Measurements from ENCODE around the gene MYO7A.

DNA sequence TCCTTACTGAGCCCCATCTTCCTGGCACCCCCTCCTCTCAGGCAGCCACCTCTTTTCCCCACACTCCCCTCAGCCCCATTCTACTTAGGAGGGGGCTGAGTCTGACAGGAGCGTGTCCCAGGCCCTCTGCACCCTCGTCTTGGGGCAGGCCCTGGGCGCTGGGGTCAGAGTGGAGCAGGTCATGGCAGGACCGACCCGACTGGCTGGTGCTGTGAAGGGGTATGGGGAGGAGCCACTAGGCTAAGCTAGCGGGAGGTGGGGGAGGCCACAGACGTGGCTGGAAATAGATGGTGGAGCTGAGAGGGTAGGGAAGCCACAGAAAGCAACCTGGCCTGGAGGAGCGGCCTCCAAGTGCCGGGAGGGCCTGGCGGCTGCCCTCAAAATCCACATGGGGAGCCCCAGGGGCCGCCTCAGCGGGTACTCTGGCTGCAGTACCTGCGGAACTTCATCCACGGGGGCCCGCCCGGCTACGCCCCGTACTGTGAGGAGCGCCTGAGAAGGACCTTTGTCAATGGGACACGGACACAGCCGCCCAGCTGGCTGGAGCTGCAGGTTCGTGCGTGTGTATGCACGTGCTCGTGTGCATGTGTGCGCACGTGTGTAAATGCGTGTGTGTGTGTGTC, 61.7 kb downstream of the MYO7A start:
- TF ChIP-seq POLR2A (IDR thresholded peaks at IDR 0.05; ENCODE audit: low read length) (no peak), GATA1 (IDR thresholded peaks at IDR 0.05; ENCODE audit: low read depth, low read length) (no peak)

Measured in erythroblast (primary cell).